ENCODE measurements around the gene REX1BD. TPM values are rescaled to one million over a fixed set of nuclear protein-coding genes. Genes with fewer than 3 reads are reported as not detected.

The REX1BD gene
- total and polyA plus RNA-seq, 2 of the 13 experiments (the other 11 are each of a cell fraction or from before 2014, with no cell fraction given), result 7.5 to 25.4 TPM

DNA sequence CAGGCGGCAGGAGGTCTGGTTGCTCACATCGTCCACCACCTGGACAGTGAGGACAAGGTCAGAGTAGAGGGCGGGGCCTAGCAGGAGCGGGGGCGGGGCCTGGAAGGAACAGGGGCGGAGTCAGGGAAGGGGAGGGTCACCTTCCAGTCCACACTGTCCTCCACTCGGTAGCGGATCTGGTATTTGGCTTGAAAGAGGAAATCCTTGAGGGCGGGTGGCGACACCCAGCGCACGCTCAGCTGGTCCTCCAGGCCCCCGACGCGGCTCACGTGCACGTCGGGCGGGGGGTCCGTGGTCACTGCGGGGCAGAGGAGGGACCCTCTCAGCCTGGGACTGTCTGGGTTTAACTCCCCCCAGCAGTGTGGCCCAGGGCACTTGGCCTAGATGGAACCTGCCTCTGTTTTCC is 8.2 kb downstream of the REX1BD start (continued):
- TF ChIP-seq ATM (IDR thresholded peaks at IDR 0.05; ENCODE audit: borderline replicate concordance) (no peak), KMT2A (CRISPR knock-in tag; IDR thresholded peaks at IDR 0.05) (no peak), ZNF138 (CRISPR knock-in tag; IDR thresholded peaks at IDR 0.05; ENCODE audit: low read depth) (no peak), RBM22 (optimal IDR thresholded peaks at IDR 0.05; ENCODE audit: low read length) (peak; percentile 57), AGO1 (IDR thresholded peaks at IDR 0.05; ENCODE audit: low read depth, low read length, poor library complexity, severe bottlenecking) (peak; percentile 41), ZMYM2 (CRISPR knock-in tag; IDR thresholded peaks at IDR 0.05) (no peak), ZNF431 (CRISPR knock-in tag; IDR thresholded peaks at IDR 0.05; ENCODE audit: borderline replicate concordance, low read depth) (no peak), AGO2 (optimal IDR thresholded peaks at IDR 0.05; ENCODE audit: low read depth, low read length) (peak; percentile 76), RXRA (CRISPR knock-in tag; IDR thresholded peaks at IDR 0.05) (0 out of 2 replicates have a peak, but pooled peaks have one; percentile 11), ZNF530 (CRISPR knock-in tag; IDR thresholded peaks at IDR 0.05; ENCODE audit: low read depth) (no peak), GABPB1 (CRISPR knock-in tag; IDR thresholded peaks at IDR 0.05) (0 out of 2 replicates have a peak, but pooled peaks have one; percentile 13), TSC22D2 (CRISPR knock-in tag; IDR thresholded peaks at IDR 0.05; ENCODE audit: borderline replicate concordance) (no peak), ZBTB38 (CRISPR knock-in tag; IDR thresholded peaks at IDR 0.05) (peak; percentile 73; the same call in 1 of the 2 replicates)
- TF ChIP-seq, protein P1, sequence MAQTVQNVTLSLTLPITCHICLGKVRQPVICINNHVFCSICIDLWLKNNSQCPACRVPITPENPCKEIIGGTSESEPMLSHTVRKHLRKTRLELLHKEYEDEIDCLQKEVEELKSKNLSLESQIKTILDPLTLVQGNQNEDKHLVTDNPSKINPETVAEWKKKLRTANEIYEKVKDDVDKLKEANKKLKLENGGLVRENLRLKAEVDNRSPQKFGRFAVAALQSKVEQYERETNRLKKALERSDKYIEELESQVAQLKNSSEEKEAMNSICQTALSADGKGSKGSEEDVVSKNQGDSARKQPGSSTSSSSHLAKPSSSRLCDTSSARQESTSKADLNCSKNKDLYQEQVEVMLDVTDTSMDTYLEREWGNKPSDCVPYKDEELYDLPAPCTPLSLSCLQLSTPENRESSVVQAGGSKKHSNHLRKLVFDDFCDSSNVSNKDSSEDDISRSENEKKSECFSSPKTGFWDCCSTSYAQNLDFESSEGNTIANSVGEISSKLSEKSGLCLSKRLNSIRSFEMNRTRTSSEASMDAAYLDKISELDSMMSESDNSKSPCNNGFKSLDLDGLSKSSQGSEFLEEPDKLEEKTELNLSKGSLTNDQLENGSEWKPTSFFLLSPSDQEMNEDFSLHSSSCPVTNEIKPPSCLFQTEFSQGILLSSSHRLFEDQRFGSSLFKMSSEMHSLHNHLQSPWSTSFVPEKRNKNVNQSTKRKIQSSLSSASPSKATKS (CRISPR knock-in tag; IDR thresholded peaks at IDR 0.05), result no peak
- TF ChIP-seq, protein P2, sequence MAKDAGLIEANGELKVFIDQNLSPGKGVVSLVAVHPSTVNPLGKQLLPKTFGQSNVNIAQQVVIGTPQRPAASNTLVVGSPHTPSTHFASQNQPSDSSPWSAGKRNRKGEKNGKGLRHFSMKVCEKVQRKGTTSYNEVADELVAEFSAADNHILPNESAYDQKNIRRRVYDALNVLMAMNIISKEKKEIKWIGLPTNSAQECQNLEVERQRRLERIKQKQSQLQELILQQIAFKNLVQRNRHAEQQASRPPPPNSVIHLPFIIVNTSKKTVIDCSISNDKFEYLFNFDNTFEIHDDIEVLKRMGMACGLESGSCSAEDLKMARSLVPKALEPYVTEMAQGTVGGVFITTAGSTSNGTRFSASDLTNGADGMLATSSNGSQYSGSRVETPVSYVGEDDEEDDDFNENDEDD (CRISPR knock-in tag; IDR thresholded peaks at IDR 0.05; ENCODE audit: borderline replicate concordance), result no peak
- TF ChIP-seq, protein P3, sequence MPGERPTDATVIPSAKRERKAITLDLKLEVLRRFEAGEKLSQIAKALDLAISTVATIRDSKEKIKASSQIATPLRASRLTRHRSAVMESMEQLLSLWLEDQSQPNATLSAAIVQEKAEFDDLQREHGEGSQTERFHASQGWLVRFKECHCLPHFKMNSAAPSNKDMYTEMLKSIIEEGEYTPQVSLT (CRISPR knock-in tag; IDR thresholded peaks at IDR 0.05; ENCODE audit: borderline replicate concordance, low read depth), result no peak
